MM.1S (cell line): ENCODE measurements around the gene ANGEL2.

Source experiments
- DNase-seq: peaks from one replicate; pipeline ENCODE4 v3.0.0-alpha.2; 2015
- H2AFZ ChIP-seq: fragments of 300-600 bp; sonication (generic); 2 replicates; pipeline ENCODE4 v1.6.0; 2016; ENCODE audit warnings: antibody characterized with exemption, low read length
- H3F3A ChIP-seq: fragments of 300-600 bp; sonication (generic); 2 replicates; pipeline ENCODE4 v1.6.1; 2016; ENCODE audit warnings: mild to moderate bottlenecking, antibody characterized with exemption, low read length, moderate library complexity, mixed read lengths; ENCODE audit not compliant: insufficient read depth
- H3K27ac ChIP-seq: fragments of 300-600 bp; sonication (generic); 2 replicates; pipeline ENCODE4 v1.5.1; 2016; ENCODE audit warnings: mild to moderate bottlenecking, low read length
- H3K27me3 ChIP-seq: fragments of 300-600 bp; sonication (generic); replicated peaks from 2 replicates; pipeline ENCODE4 v1.6.0; 2016; ENCODE audit warnings: low read length; ENCODE audit not compliant: insufficient read depth
- H3K36me3 ChIP-seq: fragments of 300-600 bp; sonication (generic); replicated peaks from 2 replicates; pipeline ENCODE4 v1.6.1; 2016; ENCODE audit warnings: mild to moderate bottlenecking, low read length, mixed read lengths; ENCODE audit not compliant: insufficient read depth
- H3K4me1 ChIP-seq: fragments of 300-600 bp; sonication (generic); 2 replicates; pipeline ENCODE4 v1.6.1; 2016; ENCODE audit warnings: low read length, mixed read lengths
- H3K4me2 ChIP-seq: fragments of 300-600 bp; sonication (generic); 2 replicates; pipeline ENCODE4 v1.6.0; 2016; ENCODE audit warnings: low read depth, low read length
- H3K4me3 ChIP-seq: fragments of 300-600 bp; sonication (generic); 2 replicates; pipeline ENCODE4 v1.5.1; 2016; ENCODE audit warnings: low read length, mixed read lengths
- H3K79me2 ChIP-seq: fragments of 300-600 bp; sonication (generic); 2 replicates; pipeline ENCODE4 v1.6.1; 2016; ENCODE audit warnings: mixed run types, low read length, mixed read lengths
- H3K9ac ChIP-seq: fragments of 300-600 bp; sonication (generic); 2 replicates; pipeline ENCODE4 v1.6.1; 2016; ENCODE audit warnings: low read length, mixed read lengths
- H3K9me2 ChIP-seq: fragments of 300-600 bp; sonication (generic); replicated peaks from 2 replicates; pipeline ENCODE4 v1.6.1; 2016; ENCODE audit warnings: mild to moderate bottlenecking, low read length, mixed read lengths; ENCODE audit not compliant: insufficient read depth
- H3K9me3 ChIP-seq: fragments of 300-600 bp; sonication (generic); replicated peaks from 2 replicates; pipeline ENCODE4 v1.6.1; 2016; ENCODE audit warnings: mild to moderate bottlenecking, low read length, mixed read lengths; ENCODE audit not compliant: insufficient read depth
- H4K20me1 ChIP-seq: fragments of 300-600 bp; sonication (generic); 2 replicates; pipeline ENCODE4 v1.6.1; 2016; ENCODE audit warnings: mild to moderate bottlenecking, low read length, moderate library complexity, mixed read lengths; ENCODE audit not compliant: insufficient read depth
- CTCF ChIP-seq: fragments of 300-600 bp; sonication (generic); IDR thresholded peaks from 2 replicates; pipeline ENCODE4 v1.5.1; 2016; ENCODE audit warnings: antibody characterized with exemption, low read length, mixed read lengths
- EZH2 ChIP-seq: fragments of 300-600 bp; sonication (generic); optimal IDR thresholded peaks from 2 replicates; pipeline ENCODE3; 2017; ENCODE audit warnings: low read depth, mild to moderate bottlenecking, antibody characterized with exemption, low read length, mixed read lengths
- EZH2phosphoT487 ChIP-seq: fragments of 300-600 bp; sonication (generic); IDR thresholded peaks from 2 replicates; pipeline ENCODE4 v1.6.1; 2018; ENCODE audit warnings: antibody characterized with exemption, low read length

ANGEL2 gene

DNA sequence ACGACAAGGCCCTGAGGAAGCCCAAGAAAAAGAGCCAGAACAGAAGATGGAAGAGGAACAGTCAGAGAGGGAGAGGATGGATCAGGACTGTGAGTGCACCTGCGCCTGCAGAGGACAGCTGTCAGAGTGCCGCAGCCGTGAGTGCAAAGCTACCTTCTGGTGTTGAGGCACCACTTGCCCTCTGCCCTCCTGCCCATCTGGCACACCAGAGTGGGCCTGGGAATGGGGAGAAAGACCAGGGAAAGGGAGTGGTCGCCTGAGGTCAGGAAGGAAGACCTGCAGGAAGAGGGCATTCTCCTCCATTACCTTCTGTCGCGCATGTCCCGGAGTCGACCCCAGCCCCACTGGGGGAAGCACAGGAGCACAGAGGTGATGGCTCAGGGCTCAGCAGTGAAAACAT, 39.1 kb downstream of the ANGEL2 start:
- Histone ChIP-seq H3K4me2 (no peak overlapping the region), H3K36me3 (no peaks in the 10 kb centered on the region), H3K4me1 (no peaks in the 10 kb centered on the region), H3K9me2 (no peaks in the 10 kb centered on the region), H3K79me2 (no peaks in the 10 kb centered on the region), H3F3A (no peaks in the 10 kb centered on the region), H3K9ac (no peak overlapping the region), H4K20me1 (no peaks in the 10 kb centered on the region), H3K27me3 (no peaks in the 10 kb centered on the region), H2AFZ (no peak overlapping the region), H3K27ac (no peak overlapping the region), H3K9me3 (no peaks in the 10 kb centered on the region), H3K4me3 (no peak overlapping the region)
- TF ChIP-seq CTCF (no peak), EZH2 (no peak), EZH2phosphoT487 (no peak)
- no peak for DNase-seq

DNA sequence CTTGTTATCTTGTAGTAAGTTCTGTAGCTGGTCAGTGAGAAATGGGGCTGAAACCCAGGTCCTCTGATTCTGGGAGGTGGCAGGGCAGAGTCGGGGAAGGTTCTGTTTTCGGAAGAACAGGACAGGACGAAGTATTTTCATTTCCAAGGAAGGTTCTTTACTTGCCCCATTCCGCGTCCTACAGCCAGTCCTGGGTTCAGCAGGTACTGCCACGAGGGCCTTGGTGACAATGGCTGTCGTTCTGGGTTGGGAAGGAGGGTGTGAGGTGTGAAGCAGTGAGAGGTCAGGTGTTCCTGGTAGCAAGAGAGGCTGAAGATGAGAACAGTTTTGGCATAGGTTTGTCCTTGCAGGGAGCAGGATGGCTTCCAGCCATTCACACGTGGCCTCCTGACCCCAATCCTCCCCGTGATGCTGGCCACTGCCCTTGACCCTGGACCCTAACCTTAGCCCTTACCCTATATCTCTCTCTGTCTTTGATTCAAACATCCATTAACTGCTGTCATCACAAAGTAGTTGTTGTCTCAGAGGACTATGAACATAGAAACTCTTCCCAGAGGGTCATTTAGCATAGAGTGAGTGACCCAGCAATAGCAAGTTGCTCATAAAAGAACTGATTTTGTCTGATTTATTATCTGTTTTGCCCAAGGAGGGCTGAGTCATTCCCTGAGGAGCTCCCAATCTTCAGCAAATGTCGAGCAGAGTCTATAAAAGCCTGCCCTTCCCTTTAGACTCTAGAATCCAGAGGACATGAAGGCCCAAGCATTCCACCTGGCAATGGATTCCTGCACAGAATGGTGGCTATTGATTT, 40.4 kb downstream of the ANGEL2 start:
- Histone ChIP-seq H3K9me3 (no peaks in the 10 kb centered on the region), H3K27me3 (no peaks in the 10 kb centered on the region), H3K4me3 (no peak overlapping the region), H3K79me2 (no peaks in the 10 kb centered on the region), H3K4me2 (no peak overlapping the region), H3K4me1 (no peaks in the 10 kb centered on the region), H3K36me3 (no peaks in the 10 kb centered on the region), H3K27ac (no peak overlapping the region), H2AFZ (no peak overlapping the region), H3K9me2 (no peaks in the 10 kb centered on the region), H3F3A (no peaks in the 10 kb centered on the region), H4K20me1 (no peaks in the 10 kb centered on the region), H3K9ac (no peak overlapping the region)
- TF ChIP-seq EZH2 (no peak), EZH2phosphoT487 (no peak), CTCF (no peak)
- DNase-seq: no peak

GRCh38 chr1:212974711-212975110, 41.0 kb downstream of the ANGEL2 start:
- no peak for TF ChIP-seq EZH2phosphoT487
- no peak for TF ChIP-seq EZH2
- no peak for TF ChIP-seq CTCF
- DNase-seq: no peak
- no peak overlapping the region for H3K4me3 ChIP-seq
- no peaks in the 10 kb centered on the region for H3K9me3 ChIP-seq
- no peaks in the 10 kb centered on the region for H3F3A ChIP-seq
- H3K9ac ChIP-seq: no peak overlapping the region
- H3K9me2 ChIP-seq: no peaks in the 10 kb centered on the region
- no peaks in the 10 kb centered on the region for H3K79me2 ChIP-seq
- no peaks in the 10 kb centered on the region for H3K36me3 ChIP-seq
- H4K20me1 ChIP-seq: no peaks in the 10 kb centered on the region
- no peaks in the 10 kb centered on the region for H3K4me1 ChIP-seq
- H3K27me3 ChIP-seq: no peaks in the 10 kb centered on the region
- H2AFZ ChIP-seq: no peak overlapping the region
- no peak overlapping the region for H3K27ac ChIP-seq
- H3K4me2 ChIP-seq: no peak overlapping the region
